ENCODE measurements around the gene CYTH4. TPM values are rescaled to one million over a fixed set of nuclear protein-coding genes. Genes with fewer than 3 reads are reported as not detected.

Gene CYTH4
- total and polyA plus RNA-seq, 2 of the 8 experiments (the other 6 are each of a cell fraction or from before 2014, with no cell fraction given), result 0.09 TPM; not detected in 1

- Histone ChIP-seq H2BK120ac (replicated peaks; ENCODE audit: low read depth, low read length) (no peak overlapping the region), H3K23me2 (ENCODE audit: low read depth, low read length) (no peaks in the 10 kb centered on the region; the same call in 1 of the 2 replicates), H2AK5ac (ENCODE audit: low read depth, low read length) (no peak overlapping the region), H3K56ac (replicated peaks; ENCODE audit: insufficient read length, low read depth, low read length) (no peak overlapping the region), H4K91ac (replicated peaks; ENCODE audit: insufficient read length, low read length) (no peak overlapping the region), H3K4me1 (replicated peaks in 1 of 4; ENCODE audit: control insufficient read depth in 3 of 4, insufficient read depth in 4 of 4, low read length in 3 of 4) (no peaks in the 10 kb centered on the region), H3K18ac (ENCODE audit: extremely low read depth, low read length) (no peak overlapping the region), H3K4me2 (ENCODE audit: insufficient read depth in 1 of 2, low read depth in 2 of 2, low read length in 2 of 2) (no peak overlapping the region), H2BK15ac (ENCODE audit: low read length) (no peak overlapping the region), H3K4me3 (ENCODE audit: extremely low read depth in 1 of 4, insufficient read depth in 2 of 4, low read depth in 3 of 4, low read length in 4 of 4) (no peak overlapping the region), H2BK12ac (ENCODE audit: low read depth, low read length) (no peak overlapping the region), H3K9ac (replicated peaks in 1 of 4; ENCODE audit: extremely low read depth in 1 of 4, low read depth in 3 of 4, low read length in 3 of 4) (no peak overlapping the region), H2BK20ac (ENCODE audit: low read length) (no peak overlapping the region), H3K9me3 (ENCODE audit: insufficient read depth in 2 of 2, low read depth in 1 of 2, low read length in 1 of 2) (no peaks in the 10 kb centered on the region), H4K20me1 (replicated peaks in 1 of 2; ENCODE audit: control insufficient read depth in 1 of 2, insufficient read depth in 2 of 2, low read length in 2 of 2) (no peaks in the 10 kb centered on the region), H3K79me2 (ENCODE audit: control insufficient read depth in 1 of 2, insufficient read depth in 2 of 2, low read length in 2 of 2) (no peaks in the 10 kb centered on the region), H3K23ac (ENCODE audit: insufficient read length) (no peak overlapping the region), H3K79me1 (ENCODE audit: low read depth, low read length) (no peaks in the 10 kb centered on the region), H3K36me3 (ENCODE audit: control insufficient read depth in 2 of 4, insufficient read depth in 4 of 4, low read length in 3 of 4) (no peaks in the 10 kb centered on the region), H3K27ac (ENCODE audit: low read depth, low read length) (no peak overlapping the region), H3K4ac (replicated peaks; ENCODE audit: insufficient read length, low read depth, low read length) (no peak overlapping the region), H4K5ac (ENCODE audit: insufficient read length, low read depth, low read length) (no peak overlapping the region), H3K27me3 (replicated peaks in 1 of 4; ENCODE audit: control insufficient read depth in 3 of 4, extremely low read depth in 1 of 4, insufficient read depth in 3 of 4, low read length in 3 of 4) (no peaks in the 10 kb centered on the region), H4K8ac (ENCODE audit: extremely low read depth, insufficient read depth, low read length) (no peak overlapping the region), H3K14ac (ENCODE audit: insufficient read length) (no peak overlapping the region), H2AFZ (ENCODE audit: low read length) (no peak overlapping the region), H2BK5ac (ENCODE audit: low read depth, low read length) (no peak overlapping the region)
- CTCF ChIA-PET (ENCODE audit: partially characterized antibody), result interaction anchor here (0.7 to 1.9 kb wide), 5 partner anchors 35 to 106 kb away, joined by 3 to 5 read pairs (median 4); no protein-coding TSS in a partner anchor
- DNase-seq (ENCODE audit: low read depth in 1 of 2, low spot score in 2 of 2) (no peak), FAIRE-seq (no peak)
- no peak for TF ChIP-seq JUN (IDR thresholded peaks at IDR 0.05; ENCODE audit: low read depth, low read length)
- no peak for TF ChIP-seq NRF1 (IDR thresholded peaks at IDR 0.05; ENCODE audit: low read depth, low read length)
- no peak for TF ChIP-seq BCL11A (IDR thresholded peaks at IDR 0.05; ENCODE audit: low read depth in 2 of 2, low read length in 2 of 2)
- TF ChIP-seq HDAC2 (IDR thresholded peaks at IDR 0.05; ENCODE audit: borderline replicate concordance in 1 of 2, low read depth in 2 of 2, low read length in 2 of 2), result no peak
- TF ChIP-seq POLR2AphosphoS5 (IDR thresholded peaks at IDR 0.05; ENCODE audit: low read depth, low read length), result no peak
- TF ChIP-seq JUND (IDR thresholded peaks at IDR 0.05; ENCODE audit: low read length), result no peak
- no peak for TF ChIP-seq TAF1 (IDR thresholded peaks at IDR 0.05; ENCODE audit: low read depth, low read length)
- 90% methylated on average over 7 of the region's 7 CpGs; no CpG with 5 or more reads in 1 of the 2 experiments for WGBS, 2 experiments (ENCODE audit: extremely low coverage in 1 of 2, insufficient coverage in 1 of 2, insufficient read length in 1 of 2, insufficient replicate concordance in 2 of 2, low coverage in 1 of 2, low lambda C conversion rate in 2 of 2, missing lambda C conversion rate in 1 of 2)
- POLR2A ChIA-PET (ENCODE audit: partially characterized antibody), result no interaction called here
Measured at GRCh38 chr22:37352481-37352880, 70.2 kb downstream of the CYTH4 start.

Data from H1 (cell line).